ENCODE measurements around the gene PECR.

The PECR gene

DNA sequence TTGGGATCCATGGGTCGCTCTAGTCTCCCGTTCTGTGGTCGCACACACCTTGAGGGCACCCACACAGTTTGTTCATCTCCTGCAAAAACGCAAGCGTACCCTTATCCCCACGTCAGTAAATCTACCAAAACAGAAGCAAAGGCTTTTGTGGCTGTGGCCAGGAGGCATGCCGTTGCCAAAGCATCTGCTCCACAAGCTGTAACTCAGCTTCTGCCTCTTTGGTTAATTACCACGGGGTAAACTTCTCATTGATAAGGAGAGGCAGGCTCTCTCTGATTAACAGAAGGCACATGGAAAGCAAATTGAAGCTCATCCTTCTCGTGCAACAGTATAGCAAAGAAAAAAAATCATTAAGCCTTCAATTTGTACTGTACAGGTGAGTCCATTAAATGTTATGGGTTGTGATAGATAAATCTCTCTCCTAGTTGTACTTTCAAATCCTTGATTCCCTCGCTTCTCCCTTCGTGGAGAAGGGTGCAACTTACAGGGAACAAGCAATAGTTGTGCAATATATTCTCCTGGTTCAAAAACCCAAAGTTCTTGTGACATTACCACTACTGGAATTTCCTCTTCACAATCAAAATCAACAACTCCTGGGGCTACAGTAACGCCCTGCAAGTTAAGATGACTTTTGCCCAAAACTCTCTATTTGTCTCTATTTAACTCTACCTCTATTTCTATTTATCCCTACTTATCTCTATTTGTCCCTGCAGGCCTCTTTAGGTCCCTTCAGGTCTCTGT, 10.3 kb downstream of the PECR start:
- DNase-seq (ENCODE audit: low read depth in 2 of 2), result no peak

- no peak for DNase-seq (ENCODE audit: low read depth in 2 of 2)
Measured at GRCh38 chr2:216070195-216070594, 11.4 kb downstream of the PECR start.

DNA sequence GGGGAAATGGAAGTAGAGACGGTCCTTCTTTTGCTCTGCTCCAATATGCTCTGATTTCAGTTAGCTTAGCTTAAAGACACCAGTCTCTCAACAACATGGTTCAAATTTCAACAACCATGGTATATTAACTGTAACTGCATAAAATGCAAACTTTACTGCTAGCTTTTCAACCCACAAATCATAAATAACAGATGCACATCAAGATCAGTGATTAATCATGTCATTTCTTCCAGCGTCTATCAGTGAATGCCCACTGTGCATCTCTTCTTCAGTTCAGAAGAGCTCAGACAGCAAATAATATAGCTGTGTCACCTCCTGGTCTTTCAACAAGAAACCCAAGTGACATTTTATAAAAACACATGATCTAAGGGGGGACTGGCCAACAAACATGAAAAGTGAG, 12.6 kb downstream of the PECR start:
- DNase-seq (ENCODE audit: low read depth in 2 of 2), result no peak

- no peak for DNase-seq (ENCODE audit: low read depth in 2 of 2)
Measured at GRCh38 chr2:216066230-216066629, 15.4 kb downstream of the PECR start.

DNA sequence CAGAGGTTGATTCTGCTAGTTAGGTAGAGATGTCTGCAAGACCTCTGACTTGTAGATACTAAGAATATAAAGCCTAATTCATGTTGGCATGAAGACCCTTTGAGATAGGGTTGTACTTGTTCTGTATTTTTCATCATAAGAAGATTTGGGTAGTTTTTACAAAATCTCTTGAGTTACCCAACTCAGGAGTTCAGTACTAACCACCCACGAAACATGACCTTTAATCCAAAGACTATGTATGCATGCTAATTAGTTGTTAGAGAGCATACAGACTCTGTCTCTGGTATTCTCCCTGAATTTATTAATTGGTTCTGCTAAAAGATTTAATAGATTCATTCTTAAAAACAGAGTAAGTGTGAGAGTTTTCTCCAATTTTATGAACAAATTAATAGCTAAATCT, 16.9 kb downstream of the PECR start:
- DNase-seq (ENCODE audit: low read depth in 2 of 2), result no peak

- DNase-seq (ENCODE audit: low read depth in 2 of 2), result no peak
Measured at GRCh38 chr2:216064014-216064630, 17.5 kb downstream of the PECR start.

- DNase-seq (ENCODE audit: low read depth in 2 of 2), result no peak
Measured at GRCh38 chr2:216059233-216059834, 22.3 kb downstream of the PECR start.

DNA sequence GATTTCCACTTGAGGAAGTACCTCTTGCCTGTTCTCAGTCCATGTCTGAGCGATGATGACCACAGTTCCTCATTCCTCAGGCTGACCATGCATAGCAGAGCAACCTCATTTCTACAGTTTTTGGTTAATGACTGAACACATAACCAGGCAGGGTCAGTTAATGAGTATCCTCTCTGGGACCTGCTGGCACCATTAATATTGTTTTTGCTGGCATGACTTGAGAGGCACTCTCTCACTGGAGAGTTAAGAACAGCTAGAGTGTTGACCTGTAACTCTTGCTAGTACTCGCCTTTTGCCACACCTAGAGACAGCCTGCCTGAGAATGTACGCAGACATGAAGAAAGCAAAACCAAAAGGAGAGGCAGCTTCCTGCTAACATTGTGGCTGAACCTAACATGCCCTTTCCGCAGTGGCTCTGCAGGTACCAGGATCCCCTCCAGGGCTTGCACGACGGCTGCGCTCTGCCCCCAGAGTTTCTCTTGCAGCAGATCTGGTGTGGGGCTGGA, 23.9 kb downstream of the PECR start:
- peak; percentile 22 for DNase-seq (ENCODE audit: low read depth in 2 of 2)

DNA sequence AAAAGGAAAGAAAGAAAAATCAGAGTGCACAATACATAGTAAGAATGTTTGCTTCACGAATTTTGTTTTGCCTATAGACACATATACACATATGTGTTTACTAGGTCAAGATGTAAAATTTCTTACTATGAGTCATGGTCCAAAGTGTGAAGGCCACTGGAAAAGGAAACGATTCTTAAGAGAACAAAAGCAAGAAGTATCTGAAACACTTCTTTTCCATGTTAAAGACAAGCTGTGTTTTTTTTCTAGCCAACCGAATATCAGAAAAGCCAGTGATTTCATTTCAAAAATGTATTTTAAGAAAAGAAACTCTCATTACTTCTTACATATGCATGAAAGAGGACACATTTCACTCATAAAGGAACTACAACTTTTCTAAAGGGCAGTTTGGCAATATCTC, 24.9 kb downstream of the PECR start:
- DNase-seq (ENCODE audit: low read depth in 2 of 2), result no peak

DNA sequence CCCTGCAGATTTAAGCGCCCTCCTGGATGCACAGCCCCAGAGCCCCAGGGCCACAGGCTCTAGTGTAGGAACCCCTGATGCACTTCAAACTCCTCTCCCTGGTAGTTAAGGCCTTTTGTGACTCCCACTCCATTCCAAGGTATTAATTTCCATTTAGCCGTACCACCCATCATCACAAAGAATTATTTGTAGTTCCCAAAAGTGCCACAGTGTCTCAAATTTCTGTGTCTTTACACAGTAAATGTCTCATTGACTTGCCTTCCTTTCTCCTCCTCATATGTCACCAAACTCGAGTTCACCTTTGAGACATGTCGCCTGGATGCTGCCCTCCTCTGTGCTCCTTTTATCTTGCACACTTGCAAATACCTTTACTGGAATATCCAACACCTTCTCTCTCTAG, 25.9 kb downstream of the PECR start:
- no peak for DNase-seq (ENCODE audit: low read depth in 2 of 2)

DNA sequence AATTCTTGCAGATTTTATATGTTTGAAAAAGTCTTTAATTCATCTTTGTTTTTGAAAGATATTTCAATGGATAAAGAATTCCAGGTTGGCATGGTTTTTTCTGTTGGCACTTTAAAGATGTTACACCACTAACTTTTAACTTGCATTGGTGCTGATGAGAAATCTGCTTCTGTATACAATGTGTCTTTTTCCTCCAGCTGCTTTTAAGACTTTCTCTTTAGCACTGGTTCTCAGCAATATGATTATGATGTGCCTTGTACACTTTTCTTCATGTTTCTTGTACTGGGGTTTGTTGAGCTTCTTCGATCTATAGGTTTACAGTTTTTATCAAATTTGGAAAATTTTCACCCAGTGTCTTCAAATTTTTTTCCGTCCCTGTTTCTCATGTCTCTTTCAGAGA, 29.2 kb downstream of the PECR start:
- no peak for DNase-seq (ENCODE audit: low read depth in 2 of 2)

- no peak for DNase-seq (ENCODE audit: low read depth in 2 of 2)
Measured at GRCh38 chr2:216051350-216051749, 30.3 kb downstream of the PECR start.

DNA sequence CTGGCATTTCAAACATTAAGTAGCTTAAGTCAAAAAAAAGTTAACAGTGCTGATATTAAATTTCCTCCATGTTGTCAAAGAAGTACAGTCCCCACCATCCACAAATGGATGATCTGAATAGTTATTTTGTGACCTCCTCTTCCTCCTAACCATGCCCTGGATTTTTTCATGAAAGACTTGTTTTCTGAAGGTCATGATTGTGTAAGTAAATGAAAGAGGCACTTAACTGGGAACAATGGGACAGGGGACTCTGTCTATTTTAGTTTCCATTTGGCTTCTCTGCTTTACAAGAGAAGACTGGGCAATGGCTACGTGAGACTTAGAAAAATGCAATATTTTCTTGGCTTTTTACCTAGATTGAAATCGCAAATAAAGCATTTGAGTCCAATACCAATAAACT, 32.2 kb downstream of the PECR start:
- DNase-seq (ENCODE audit: low read depth in 2 of 2), result no peak

DNA sequence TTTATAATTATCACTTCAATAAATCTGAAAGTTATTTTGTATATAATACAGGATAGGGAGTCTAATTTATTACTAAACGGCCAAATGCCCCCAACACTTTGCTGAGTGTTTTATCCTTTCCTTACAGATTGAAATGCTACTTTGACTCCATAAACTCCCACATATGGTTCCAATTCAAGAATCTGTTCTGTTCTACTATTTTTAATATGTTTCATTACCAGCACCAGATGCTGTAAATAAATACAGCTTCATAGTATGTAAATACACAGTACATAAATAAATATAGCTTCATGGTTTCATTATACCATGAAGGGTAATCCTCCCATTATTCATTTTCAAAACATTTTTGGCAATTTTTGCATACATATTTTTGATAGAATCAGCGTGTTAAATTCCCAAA, 34.2 kb downstream of the PECR start:
- no peak for DNase-seq (ENCODE audit: low read depth in 2 of 2)

- DNase-seq (ENCODE audit: low read depth in 2 of 2), result no peak
Measured at GRCh38 chr2:216044883-216045486, 36.6 kb downstream of the PECR start.

DNA sequence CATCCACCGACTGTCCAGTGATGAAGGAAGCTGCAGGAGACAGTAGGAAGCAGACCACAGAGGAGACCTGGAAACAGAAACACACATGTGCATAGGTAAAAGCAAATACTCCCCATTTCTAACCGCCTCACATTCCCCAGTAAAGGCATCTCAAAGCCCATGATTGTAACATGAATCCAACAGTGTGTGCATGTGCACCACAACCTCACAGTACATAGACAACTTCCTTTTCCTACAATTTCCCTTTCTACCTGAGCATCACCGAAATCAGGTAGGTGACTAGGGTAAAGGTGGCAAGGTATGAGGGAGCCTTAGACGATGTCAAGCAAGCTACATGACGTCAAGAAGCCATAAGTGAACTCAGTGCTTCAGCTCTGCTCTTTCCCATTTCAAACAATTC, 37.7 kb downstream of the PECR start:
- no peak for DNase-seq (ENCODE audit: low read depth in 2 of 2)

DNA sequence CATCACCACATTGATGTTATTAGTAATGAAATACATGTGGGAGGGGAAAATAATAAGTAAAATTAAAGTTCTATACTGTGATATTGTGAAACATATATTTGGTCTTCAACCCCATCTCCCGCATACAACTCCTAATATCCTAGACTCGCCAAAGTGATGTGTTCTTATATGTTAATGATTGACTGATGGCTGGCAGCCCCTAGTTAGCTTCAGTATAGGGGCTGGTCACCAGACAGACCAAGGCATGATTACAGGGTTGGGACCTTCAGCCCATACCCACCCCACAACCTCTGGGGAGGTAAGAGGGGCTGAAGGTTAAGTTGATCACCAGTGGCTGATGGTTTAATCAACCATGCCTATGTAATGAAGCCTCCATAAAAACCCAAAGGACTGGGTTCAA, 40.2 kb downstream of the PECR start:
- DNase-seq (ENCODE audit: low read depth in 2 of 2), result no peak

- no peak for DNase-seq (ENCODE audit: low read depth in 2 of 2)
Measured at GRCh38 chr2:216039918-216040317, 41.7 kb downstream of the PECR start.

DNA sequence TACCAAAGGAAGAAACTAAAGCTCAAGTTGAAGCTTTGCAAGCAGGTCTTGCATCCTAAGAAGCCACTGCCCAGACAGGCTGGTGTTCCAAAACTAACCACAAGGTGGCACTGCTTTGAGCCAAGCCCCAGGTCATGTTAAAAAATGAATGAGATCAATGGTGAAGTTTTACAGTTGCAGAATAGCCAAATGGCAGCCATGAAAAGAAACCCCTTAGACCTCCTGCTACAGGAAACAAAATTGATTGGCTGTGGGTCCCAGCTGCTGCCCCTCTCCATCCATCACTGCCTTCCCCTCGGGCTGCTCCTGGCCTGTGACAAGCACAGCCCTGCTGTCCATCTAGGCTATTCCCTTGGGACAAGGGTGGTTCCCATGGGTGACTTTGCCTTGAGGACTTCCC, 47.5 kb downstream of the PECR start:
- DNase-seq (ENCODE audit: low read depth in 2 of 2), result peak; percentile 65 to 84

DNA sequence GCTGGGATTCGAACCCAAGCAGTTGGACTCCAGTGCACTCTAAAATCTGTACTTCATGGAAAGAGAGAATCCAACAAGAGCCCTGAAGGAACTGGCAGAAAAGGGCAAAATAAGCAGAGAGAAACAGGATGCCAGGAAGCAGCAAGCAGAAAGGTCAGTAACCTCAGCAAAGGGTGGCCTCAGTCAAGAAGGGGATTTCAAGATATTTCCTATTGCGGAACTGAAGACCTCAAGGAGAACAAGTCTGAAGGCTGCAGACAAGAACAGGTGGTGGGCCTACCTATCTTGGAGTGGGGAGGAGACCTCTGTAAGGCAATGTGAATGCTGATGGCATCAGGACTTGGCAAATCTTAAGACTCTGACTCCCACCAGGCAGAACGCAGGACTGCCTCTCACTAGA, 48.2 kb downstream of the PECR start:
- DNase-seq (ENCODE audit: low read depth in 2 of 2), result no peak

DNA sequence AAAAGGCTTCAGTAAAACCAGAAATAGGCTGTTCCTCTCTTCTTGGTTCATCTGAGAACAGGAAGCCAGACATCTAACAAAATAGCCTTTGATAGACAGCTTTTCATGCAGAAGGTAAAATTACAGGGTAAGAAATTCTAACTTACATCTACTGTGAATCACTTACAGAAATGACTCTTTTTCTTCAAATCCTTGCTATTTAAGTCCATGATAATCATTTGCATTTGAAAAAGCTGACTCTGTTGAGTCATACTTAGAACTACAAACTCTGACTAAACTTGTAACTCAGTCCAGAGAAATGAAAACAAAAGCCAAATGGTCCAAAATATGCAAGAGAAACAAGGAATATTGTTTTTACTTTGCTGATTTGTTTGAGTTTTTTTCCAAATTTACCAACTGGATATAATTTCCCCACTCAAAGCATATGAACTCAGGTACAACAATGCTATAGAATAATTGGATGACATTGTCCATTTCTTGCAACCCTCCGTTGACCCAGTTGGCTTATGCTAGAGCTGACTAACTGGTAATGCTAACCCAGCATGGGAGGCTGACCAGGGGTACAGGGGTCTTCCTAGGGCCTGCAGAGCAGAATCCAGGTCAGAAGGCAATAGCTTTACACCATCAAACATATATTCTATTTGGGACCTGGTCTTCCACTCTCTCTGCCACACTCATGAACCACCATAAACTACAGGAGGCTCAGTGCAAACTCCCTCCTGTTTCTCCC, 49.5 kb downstream of the PECR start:
- DNase-seq (ENCODE audit: low read depth in 2 of 2), result no peak

DNA sequence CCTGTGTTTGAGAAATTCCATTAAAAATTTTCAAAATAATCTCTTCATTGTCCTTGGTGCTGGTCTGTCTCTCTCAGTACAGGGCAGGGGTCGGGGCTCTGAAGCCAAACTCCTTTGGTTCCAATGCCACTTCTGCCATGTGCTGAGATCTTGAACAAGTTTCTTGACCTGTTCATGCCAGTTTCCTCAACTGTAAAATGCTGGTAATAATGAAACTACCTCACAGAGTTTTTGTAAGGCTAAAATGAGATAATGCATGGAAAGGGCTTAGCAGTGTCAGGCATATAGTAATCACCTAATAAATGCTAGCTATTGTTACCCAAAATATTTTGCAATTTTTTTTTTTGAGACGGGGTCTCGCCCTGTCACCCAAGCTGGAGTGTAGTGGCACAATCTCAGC, 51.4 kb downstream of the PECR start:
- no peak for DNase-seq (ENCODE audit: low read depth in 2 of 2)

All from stimulated activated CD4-positive, alpha-beta T cell treated with anti-CD3 and anti-CD28 coated beads, Interleukin-12 subunit alpha, Interleukin-12 subunit beta, amount 100 ng/mL, for 24 hours (primary cell).